Fibroblast of skin of right quadriceps (primary cell): Measurements from ENCODE around the gene BRINP1.

ENCODE experiments used
- DNase-seq: peaks from one replicate; pipeline ENCODE4 v3.0.0-alpha.2; 2013

The BRINP1 gene

DNA sequence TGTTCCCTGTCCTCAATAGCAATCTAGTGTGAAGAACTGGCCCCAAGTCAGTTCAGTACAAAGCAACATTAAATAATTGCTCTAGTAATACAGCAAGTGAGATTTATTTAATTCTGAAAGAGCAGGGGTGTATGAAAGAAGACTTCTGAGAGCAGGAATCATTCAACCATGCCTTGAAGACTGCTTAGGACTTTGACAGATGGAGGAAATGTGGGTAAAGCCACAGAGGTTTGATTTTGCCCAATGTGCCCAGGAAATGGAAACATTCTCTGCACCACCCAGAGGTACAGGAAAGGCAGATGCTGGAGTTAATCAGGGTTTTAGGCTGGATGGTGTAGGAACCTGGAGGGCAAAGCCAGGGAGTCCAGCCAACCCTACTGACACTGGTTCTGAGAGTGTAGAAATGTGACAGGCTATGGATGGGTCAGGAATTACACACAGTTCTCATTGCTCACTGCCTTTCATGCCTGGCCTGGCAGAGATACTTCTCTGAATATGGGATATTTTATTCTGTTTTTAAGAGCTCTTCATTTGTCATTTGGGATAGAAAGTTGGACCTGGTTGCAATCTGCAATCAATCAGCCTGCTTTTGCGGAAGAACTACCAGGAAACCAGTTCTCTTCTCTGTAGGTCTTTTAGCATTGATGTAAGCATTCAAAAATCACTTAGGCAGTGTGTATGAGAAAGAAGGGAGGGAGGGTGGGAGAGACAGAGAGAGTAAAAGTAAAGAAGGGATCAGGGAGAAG, 88.3 kb downstream of the BRINP1 start:
- DNase-seq = no peak

DNA sequence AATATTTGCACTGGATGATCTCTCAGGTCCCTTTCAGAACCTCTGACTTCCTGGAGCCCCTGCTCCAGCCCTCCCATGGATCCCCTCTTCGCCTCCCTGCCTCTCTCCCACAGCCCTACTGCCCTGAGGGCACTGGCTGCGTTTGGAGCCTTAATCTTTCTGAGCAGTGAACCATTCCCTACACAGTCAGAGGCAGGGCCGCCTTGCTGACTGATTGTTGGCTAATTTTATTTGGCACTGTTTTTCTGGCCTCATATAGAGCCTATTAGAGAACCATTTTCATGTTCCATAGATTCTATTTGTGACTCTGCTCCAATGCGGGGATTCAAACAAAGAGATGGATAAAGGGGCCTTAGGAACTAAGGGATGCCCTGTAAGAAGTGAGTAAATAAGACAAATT, 91.1 kb downstream of the BRINP1 start:
- DNase-seq = no peak

DNA sequence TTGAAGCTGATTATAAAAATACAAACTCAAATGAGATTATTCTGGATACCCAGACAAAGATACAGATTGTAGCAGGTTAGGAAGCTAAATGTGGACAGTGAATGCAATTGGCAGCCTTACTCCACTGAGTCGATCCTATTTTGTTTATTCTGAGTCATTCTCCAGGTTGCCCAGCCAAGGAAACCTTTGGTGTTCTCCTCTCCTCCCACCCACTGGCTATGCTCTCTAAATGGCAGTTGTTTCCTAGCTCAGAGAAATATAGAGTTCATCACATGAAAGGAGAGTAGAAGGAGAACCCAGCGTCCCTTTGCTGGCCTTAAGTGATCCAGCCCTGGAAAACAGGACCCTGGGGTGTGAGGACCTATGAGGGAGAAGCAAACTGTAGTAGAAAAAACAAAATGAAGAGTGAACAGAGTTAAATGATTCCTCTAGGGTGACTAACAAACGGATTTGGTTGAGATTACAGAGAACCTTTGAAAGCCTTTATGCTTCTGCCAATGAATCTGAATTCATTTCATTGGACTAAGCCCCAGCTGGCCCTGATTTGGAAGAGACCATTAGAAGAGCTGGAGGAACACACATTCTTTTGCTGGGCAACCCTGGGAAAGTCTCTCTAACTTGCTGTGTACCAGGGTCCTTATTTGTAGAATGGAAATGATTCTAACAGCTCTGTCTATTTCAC, 95.1 kb downstream of the BRINP1 start:
- no peak for DNase-seq

DNA sequence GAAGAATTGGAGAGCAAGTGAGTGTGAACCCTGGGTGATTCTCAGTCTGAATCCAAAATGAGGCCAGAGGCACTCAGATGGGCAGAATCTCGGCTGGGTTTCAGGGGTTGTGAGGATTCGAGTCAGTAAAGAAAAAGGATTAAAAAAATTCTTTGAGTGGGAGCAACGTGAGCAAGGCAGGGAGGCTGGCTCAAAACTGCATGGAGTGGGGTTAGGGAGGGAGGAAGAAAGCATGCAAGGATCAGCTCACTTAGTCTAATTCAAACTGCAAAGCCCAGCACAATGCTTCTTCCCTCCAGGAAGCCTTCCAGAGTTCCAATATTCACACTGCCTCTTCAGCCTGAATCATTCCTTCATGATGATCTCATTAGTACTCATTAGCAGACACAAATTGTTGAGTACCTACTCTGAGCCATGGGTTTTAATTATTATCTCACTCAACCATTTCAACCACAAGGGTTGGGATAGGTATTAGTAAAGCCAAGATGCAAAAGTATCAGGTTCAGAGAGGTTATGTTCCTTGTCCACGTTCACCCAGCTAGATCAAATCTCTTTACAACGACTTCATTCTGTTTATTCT, 95.8 kb downstream of the BRINP1 start:
- DNase-seq = no peak

DNA sequence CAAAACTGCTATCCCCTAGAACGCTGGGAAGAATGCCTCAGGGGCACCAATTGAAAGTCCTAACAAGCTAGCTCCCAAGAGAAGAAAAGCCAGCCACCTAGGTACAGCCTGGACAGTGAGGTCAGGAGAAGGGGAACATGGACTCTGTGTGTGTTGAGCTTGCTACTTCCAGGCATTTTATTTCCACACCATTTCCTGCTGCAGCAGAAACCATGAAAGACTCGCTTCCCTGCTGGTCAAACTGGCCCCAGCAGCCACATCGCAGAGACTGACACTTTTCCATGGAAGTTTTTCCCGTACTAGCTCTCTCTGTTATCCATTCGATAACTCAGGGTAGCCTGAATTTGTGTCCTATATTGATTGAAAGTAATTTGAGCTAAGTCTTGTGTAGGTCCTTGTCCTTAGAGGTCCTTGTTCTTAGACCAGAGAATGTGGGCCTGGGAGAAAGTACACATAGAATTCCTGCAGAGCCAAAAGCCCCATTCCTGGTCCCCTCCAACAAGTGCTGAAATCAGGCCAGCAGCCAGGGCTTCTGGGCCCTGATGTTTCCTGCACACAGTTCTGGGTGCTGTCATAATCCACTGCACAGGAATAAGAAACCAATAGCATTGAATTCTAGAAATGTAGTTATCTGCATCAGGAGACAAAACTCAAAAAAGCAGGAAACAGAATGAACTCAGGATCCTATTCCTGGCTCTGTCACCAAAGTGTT, 96.6 kb downstream of the BRINP1 start:
- no peak for DNase-seq

DNA sequence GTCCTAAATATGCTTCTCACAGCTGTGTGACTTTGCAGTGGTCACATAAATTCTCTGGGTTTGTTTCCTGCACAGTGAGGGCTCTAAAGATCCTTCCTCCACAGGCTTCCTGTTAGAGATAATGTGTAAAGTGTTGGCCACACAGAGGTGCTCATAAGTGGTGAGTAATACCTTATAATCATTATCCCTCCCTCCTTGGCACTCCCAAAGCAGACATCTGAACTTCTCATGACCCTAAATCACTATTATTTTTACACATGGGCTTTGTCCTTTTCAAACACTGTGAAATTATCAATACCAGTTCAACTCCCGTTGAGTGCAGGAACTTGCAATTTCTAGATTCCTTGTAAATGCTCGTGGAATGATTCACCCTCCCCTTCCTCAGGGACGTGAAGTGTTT, 100.2 kb downstream of the BRINP1 start:
- no peak for DNase-seq

DNA sequence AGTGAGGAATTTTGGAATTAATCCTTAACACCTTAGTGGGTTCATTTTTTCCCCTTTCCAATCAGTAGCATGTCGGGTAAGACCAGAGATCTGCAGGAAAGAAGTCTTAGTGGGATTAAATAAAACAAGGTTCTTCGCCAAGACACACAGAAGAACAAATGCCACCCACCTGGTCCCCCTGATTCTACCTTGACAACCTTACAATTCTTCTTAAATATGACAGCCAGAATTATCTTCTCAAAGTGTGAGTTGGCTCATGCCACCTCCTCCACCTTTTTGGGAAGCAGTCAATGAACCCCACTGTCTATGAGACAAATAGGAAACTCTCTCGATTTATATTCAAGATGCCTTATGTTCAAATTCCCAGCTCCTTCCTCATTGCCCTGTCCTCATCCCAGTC, 105.1 kb downstream of the BRINP1 start:
- no peak for DNase-seq

DNA sequence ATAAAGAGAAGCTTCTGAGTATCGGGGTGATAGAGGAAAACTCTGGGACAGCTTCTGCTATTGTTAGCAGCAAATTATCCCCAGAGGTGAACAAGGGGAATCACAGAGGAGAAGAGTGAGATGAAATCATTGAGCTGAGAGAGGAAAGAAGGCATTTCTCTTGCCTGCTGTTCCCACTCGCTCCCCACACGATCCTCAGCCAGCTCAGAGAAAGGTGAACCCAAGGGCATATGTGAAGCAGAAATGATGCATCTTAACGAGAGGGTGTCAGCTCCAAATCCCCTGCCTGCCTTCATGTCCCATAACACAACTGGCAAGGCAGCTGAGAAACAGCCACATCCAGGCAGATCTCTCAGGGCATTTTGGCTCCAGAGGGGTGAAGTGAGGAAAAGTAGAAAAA, 111.6 kb downstream of the BRINP1 start:
- no peak for DNase-seq

DNA sequence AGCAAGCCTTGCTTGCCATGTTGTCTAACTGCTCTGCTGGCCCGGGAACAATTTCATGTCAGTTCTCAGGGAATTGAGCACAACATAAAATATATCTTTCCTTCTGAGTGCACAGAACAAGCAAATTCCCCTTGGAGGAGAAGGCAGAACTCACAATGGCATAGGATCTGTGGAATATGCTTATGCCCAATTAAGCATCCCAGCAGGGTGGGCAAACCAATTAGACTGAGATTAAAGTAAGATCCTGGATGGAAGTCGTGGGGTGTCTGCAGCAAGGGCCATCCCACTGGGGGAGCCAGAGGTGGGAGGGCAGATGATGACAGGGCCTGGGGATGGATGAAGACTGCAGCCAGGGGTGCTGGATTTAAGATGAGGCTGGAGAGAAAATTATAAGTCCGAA, 114.1 kb downstream of the BRINP1 start:
- no peak for DNase-seq

DNA sequence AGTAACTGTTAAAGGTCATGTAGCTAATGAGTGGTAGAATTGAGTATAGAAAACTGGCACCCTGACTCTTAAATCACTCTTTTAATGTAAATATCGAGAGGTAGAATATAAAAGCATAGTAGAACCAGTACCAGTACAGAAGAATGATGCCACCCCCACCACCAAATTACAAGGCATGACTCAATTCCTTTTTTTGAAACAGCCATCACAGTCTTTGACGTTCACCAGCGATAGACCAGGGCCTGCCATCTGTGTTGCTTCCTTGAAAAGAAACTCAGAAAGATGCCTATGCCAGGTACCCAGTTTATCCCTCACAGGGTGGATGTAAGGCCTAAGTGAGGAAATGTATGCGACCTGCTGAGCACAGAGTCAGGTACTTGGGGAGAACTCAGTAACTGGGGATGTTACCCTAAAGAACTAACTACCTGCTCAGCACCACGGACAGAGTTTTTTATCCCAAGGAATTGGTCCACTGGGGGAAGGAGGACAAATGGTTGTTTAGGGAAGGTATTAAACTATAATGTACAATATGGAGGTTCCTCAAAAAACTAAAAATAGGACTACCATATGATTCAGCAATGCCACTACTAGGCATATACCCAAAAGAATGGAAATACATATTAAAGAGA, 116.5 kb downstream of the BRINP1 start:
- no peak for DNase-seq

DNA sequence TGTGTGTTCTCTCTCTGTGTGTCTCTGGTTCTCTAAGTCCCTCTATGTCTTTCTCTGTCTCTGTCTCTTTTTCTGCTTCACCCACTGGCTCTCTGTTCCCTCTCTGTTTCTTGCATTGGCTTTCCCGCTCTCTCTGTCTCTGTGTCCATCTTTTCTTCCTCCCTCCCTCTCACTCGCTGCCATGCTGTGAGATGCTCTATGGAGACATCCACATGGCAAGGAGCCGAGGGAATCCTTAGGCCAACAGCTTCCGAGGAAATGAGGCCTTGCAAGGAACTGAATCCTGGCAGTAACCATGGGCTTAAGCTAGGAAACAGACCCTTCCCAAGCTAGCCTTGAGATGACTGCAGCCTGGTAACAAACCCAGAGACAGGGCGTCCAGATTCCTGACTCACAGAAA, 117.3 kb downstream of the BRINP1 start:
- no peak for DNase-seq

DNA sequence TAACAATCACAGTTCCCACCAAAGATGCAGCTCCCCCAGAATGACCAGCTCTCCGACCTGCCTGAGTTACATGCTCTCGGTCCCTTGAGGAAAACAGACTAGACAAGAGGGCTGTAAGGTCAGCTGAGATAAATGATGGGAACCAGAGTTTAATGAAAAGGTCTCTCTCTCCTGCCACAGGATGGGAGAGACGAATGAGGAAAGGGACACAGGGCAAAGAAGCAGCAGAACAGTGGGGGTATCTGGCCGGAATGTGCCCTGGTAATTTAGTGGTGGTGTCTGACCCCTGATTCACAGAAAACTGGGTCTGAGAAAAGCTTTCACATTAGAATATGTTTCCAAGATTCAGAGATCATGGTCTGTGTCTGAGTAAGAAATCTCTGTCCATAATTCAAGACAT, 118.5 kb downstream of the BRINP1 start:
- no peak for DNase-seq

DNA sequence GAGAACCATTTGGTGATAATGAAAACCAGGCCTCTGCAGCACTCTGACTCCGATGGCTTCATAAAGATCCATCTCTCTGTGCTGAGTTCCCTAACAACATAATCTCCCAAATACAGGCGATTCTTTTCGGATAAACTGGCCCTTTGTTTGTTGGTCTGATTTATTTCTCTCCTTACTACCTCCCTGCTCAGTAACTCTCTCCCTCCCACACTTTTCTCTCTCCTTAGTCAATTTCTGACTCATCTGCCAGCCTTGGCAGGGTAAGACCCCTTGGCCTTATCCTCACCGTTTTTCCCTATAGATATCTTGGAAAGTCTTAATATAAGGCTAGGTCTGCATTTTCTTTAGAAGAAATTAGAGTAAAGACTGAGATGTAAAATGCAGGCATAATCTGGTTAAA, 128.7 kb downstream of the BRINP1 start:
- no peak for DNase-seq

DNA sequence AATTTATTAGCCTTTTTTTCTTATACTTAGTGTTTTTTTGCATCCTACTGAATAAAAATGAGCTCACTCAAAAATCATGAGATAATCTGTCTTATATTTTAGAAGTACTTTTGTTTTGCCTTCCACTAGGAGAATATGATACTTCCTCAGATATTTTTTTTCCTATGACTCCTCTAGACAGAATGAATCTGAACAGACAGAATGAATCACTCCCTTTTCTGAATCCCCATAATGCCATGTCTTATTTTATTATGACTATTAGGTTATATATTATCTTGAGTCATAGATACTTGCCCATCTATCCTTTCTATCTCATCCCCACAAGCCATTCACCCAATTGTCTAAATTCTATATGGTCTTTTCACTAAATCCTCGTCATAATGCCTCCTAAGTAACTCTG, 134.6 kb downstream of the BRINP1 start:
- DNase-seq = no peak

DNA sequence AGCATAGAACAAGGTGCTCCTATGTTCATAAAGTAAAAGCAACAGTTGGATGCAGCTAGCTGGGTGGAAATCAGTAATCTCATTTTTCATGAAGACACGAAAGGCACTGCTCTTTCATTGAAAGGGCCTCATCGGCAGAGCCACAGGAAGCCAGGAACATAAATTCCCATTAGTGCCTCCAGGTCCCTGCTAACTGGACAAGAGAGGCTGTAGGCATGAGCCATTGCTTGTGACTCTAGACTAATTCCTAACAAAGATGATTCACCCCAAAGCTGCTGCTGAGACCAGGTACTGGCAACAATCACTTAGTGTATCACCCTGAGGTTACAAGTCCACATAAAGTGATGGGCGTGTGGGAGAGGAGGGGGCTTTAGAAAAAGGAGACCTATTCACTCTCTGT, 141.8 kb downstream of the BRINP1 start:
- no peak for DNase-seq

DNA sequence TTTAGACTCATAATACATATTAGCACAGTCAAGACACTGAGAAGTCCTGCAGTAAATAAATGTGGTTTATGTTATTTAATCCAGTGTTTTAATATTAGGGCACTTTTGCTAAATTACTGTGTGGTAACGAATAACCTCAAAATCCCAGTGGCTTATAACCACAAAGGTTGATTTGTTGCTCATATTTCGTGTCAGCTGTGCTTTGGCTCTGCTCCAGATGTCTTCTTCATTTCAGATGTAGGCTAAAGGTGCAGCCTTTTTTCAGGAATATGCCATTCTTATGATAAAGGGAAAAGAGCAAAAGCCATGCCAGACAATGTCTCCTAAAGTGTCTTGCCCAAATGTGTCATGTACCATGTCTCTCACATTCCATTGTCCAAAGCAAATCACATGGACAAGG, 144.8 kb downstream of the BRINP1 start:
- DNase-seq = no peak

DNA sequence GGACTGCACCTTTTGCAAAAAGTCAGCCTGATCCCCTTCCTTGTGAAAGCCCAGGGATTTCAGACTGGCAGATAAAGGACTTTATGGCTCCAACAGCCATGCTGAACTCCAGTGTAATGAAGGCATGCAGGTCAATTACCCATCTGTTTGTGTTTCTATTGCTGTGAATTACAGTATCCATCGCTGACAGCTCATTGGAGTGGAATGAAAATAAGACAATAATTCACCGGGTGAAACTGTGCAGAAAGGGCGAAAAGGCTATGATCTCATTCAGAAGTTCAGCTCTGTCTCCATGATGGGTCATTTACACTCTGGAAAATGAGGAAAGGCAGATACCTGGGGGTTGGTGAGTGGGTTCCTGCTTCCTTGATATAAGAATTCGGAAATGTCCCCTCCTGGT, 148.0 kb downstream of the BRINP1 start:
- no peak for DNase-seq

DNA sequence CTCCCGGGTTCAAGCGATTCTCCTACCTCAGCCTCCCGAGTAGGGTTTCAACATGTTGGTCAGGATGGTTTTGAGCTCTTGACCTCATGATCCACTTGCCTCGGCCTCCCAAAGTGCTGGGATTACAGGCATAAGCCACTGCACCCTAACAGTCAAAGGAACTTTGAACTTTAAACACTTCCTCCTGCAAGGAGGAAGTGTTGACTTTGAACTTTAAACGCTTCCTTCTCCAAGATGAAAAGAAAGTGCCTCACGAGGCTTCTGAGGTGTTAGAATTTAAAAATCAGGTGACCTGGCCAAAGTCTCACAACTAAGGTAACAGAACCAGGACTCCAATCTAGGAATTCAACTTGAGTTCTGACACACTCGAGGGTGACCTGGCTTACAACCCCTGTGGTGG, 150.9 kb downstream of the BRINP1 start:
- DNase-seq = no peak

DNA sequence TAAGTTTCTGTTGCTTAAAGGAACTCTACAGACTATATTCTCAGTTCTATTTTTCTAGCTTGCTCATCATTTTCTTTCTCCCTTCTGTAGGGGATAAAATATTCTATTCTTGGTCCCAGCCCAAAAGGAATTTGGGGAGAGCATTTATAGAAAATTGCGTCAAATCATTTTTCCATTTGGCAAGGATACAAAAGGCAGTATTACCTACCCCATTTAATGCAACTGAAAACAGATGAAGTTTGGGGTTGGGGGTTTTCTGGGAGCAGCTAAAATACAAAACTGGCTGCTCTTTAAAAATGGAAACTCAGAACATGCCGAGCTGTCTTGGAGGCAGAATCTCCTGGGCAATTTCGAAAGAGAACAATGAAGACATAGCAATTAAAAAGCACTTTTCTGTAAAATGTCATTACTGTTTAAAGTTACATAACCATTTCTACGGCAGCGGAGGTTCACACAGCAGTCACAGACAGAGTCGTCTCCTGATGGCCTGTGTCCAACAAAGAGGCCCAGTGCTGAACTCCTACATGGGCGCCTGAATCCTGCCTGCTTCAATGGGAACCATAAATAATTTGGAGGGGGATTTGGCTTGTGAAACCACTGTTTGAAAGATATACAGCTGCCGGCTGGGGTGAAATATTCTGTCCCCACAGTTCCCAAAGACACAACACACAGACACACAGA, 152.4 kb downstream of the BRINP1 start:
- peak; percentile 14 for DNase-seq

DNA sequence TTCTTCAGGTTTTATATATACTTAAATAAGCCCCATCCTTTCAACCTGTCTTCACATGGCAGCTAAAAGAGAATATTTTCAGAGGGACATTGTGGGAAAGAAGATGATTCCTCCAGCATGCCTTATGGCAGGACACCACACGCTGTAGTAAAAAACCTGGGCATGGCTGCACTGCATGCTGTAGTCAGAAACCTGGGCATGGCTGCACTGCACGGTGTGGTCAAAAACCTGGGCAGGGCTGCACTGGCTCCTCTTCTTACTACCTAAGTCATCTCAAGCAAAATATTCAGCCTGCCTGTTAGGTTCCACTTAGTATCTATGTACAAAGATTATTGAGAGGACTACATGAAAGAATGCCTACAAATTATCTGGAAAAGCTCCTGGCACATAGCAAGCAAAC, 153.6 kb downstream of the BRINP1 start:
- DNase-seq = no peak

DNA sequence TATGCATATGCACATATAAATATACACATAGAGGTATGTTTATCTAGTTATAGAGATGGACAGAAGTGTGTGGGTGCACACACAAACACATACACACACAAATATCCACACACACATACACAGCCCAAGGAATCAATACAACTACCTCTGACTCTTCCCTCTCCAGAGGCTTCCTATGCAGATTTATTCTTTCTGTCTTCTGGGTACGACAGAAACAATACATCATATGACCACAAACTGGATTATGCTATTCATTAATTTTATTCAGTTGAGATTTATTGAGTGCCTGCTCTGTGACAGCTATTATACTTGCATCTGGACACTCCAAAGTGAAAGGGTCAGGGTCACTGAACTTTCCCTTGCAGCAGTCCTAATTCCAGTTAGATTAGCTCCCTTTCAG, 155.8 kb downstream of the BRINP1 start:
- no peak for DNase-seq

DNA sequence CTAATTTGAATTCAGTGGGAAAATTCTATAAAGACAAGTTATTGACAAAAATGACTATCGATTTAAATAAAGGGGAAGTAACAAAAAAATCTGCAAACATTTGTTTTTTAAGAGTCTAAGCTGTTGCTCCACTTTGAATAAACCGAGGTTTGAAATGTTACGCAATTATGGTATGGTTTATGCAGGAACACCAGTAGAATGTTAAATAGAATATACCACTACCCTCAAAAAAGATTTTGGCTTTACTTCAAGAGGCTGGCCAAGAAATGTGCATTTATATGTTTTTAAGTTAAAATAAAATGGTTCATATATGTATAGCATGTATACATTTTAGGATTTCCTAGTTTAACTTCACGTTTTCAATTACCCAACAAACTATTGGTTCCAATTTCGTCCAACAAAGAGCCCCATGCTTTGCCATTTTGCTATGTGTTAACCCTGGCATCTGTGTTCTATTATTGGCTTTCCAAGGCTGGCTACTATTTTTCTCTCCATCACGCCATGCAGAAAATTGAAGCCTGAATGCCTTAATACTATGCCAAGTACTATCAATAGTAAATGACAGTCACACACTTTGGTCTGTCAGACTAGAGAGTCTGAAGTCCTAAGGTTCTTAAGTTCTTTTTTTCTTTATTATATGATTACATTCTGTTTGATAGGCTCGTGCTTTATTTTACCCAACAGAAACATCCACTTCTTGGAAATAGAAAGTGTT, 171.2 kb downstream of the BRINP1 start:
- DNase-seq = no peak
